HG02938 (cell line): ENCODE measurements around the gene SERPINB6.
"Not testable (repeated sequence)": the region's sequence is repeated elsewhere in the genome, so short reads cannot be mapped to it uniquely, and the experiment has no call there.

Experiments used
- ATAC-seq: cut with Tn5 transposase; IDR thresholded peaks from one replicate; pipeline ENCODE4 v1.9.1; 2021; ENCODE audit warnings: mild to moderate bottlenecking, moderate library complexity; ENCODE audit not compliant: unreplicated experiment

Gene SERPINB6

GRCh38 chr6:2977799-2978590 is 6.6 kb upstream of the SERPINB6 start:
- ATAC-seq, result no peak

- ATAC-seq, result no peak
Measured at GRCh38 chr6:2977290-2977689, 5.9 kb upstream of the SERPINB6 start.

- no peak for ATAC-seq
Measured at GRCh38 chr6:2976571-2977085, 5.3 kb upstream of the SERPINB6 start.

- no peak for ATAC-seq
Measured at GRCh38 chr6:2976060-2976459, 4.7 kb upstream of the SERPINB6 start.

- ATAC-seq, result no peak
Measured at GRCh38 chr6:2973676-2974075, 2.3 kb upstream of the SERPINB6 start.

GRCh38 chr6:2973180-2973579 is 1.8 kb upstream of the SERPINB6 start:
- not testable (repeated sequence) for ATAC-seq

- not testable (repeated sequence) for ATAC-seq
Measured at GRCh38 chr6:2972685-2973084, 1.3 kb upstream of the SERPINB6 start.

GRCh38 chr6:2972219-2972487 is 786 bp upstream of the SERPINB6 start:
- ATAC-seq, result not testable (repeated sequence)

GRCh38 chr6:2970753-2971419 is 481 bp downstream of the SERPINB6 start:
- no peak for ATAC-seq

- no peak for ATAC-seq
Measured at GRCh38 chr6:2970034-2970685, 1.2 kb downstream of the SERPINB6 start.

- no peak for ATAC-seq
Measured at GRCh38 chr6:2969549-2969948, 1.8 kb downstream of the SERPINB6 start.

- ATAC-seq, result no peak
Measured at GRCh38 chr6:2968600-2969135, 2.7 kb downstream of the SERPINB6 start.

GRCh38 chr6:2967936-2968335 is 3.4 kb downstream of the SERPINB6 start:
- no peak for ATAC-seq

GRCh38 chr6:2966347-2966746 is 5.0 kb downstream of the SERPINB6 start:
- ATAC-seq, result no peak

- no peak for ATAC-seq
Measured at GRCh38 chr6:2964793-2965505, 6.4 kb downstream of the SERPINB6 start.

GRCh38 chr6:2963756-2964155 is 7.6 kb downstream of the SERPINB6 start:
- ATAC-seq, result no peak

- ATAC-seq, result no peak
Measured at GRCh38 chr6:2962636-2963035, 8.7 kb downstream of the SERPINB6 start.

- ATAC-seq, result no peak
Measured at GRCh38 chr6:2962004-2962403, 9.4 kb downstream of the SERPINB6 start.

- no peak for ATAC-seq
Measured at GRCh38 chr6:2961506-2961905, 9.9 kb downstream of the SERPINB6 start.

- ATAC-seq, result no peak
Measured at GRCh38 chr6:2960935-2961334, 10.4 kb downstream of the SERPINB6 start.
